Endodermal cell (in vitro differentiated cells): ENCODE data around the gene LRRC7. TPM values are rescaled to one million over a fixed set of nuclear protein-coding genes. Genes with fewer than 3 reads are reported as not detected.

Experiments
- DNase-seq: peaks from one replicate; pipeline ENCODE4 v3.0.0-alpha.2; 2017
- H3K27ac ChIP-seq: 2 replicates; pipeline ENCODE4 v1.5.1; 2013; ENCODE audit warnings: mild to moderate bottlenecking, low read depth, low read length, moderate library complexity
- H3K27me3 ChIP-seq: 2 replicates; pipeline ENCODE4 v1.6.1; 2013; ENCODE audit warnings: mild to moderate bottlenecking, low read length, moderate library complexity; ENCODE audit not compliant: insufficient read depth, control insufficient read depth, poor library complexity, severe bottlenecking
- H3K36me3 ChIP-seq: 2 replicates; pipeline ENCODE4 v1.7.0; 2013; ENCODE audit warnings: mild to moderate bottlenecking, low read length, moderate library complexity; ENCODE audit not compliant: control insufficient read depth, insufficient read depth
- H3K4me1 ChIP-seq: one replicate; pipeline ENCODE4 v1.7.0; 2013; ENCODE audit warnings: low read length; ENCODE audit not compliant: control insufficient read depth, insufficient read depth
- H3K4me3 ChIP-seq: 2 replicates; pipeline ENCODE4 v1.5.1; 2013; ENCODE audit warnings: mild to moderate bottlenecking, low read length, moderate library complexity
- H3K9ac ChIP-seq: 2 replicates; pipeline ENCODE4 v1.6.1; 2013; ENCODE audit warnings: mild to moderate bottlenecking, low read length, moderate library complexity; ENCODE audit not compliant: poor library complexity, severe bottlenecking; ENCODE audit errors: extremely low read depth
- H3K9me3 ChIP-seq: 2 replicates; pipeline ENCODE4 v1.6.1; 2013; ENCODE audit warnings: mild to moderate bottlenecking, low read length, moderate library complexity; ENCODE audit not compliant: control insufficient read depth
- H3K27ac Mint-ChIP-seq: 2 replicates; pipeline ENCODE4 v1.8.0; 2020; ENCODE audit warnings: mixed read lengths
- H3K27me3 Mint-ChIP-seq: 2 replicates; pipeline ENCODE4 v1.8.0; 2021; ENCODE audit warnings: mild to moderate bottlenecking, mixed read lengths; ENCODE audit not compliant: insufficient read depth
- H3K36me3 Mint-ChIP-seq: 2 replicates; pipeline ENCODE4 v1.8.0; 2020; ENCODE audit warnings: low read depth, mixed read lengths
- H3K4me1 Mint-ChIP-seq: 2 replicates; pipeline ENCODE4 v1.8.0; 2020; ENCODE audit warnings: mixed read lengths
- H3K4me3 Mint-ChIP-seq: 2 replicates; pipeline ENCODE4 v1.8.0; 2020; ENCODE audit warnings: mild to moderate bottlenecking, moderate library complexity, mixed read lengths
- H3K9me3 Mint-ChIP-seq: 2 replicates; pipeline ENCODE4 v1.8.0; 2020; ENCODE audit warnings: mild to moderate bottlenecking, mixed read lengths
- CTCF ChIP-seq: fragments of 200-600 bp; sonication (generic); conservative IDR thresholded peaks from 2 replicates; pipeline ENCODE4 v1.5.0; 2021; ENCODE audit warnings: antibody characterized with exemption, mild to moderate bottlenecking
- WGBS, 2 experiments: methylation state at CpG; one replicate each; pipeline versions ENCODE4 v1.1.5 to v1.1.7; 2013; ENCODE audit warnings: missing lambda C conversion rate in 2 of 2, mixed read lengths in 1 of 2; ENCODE audit not compliant: insufficient coverage in 1 of 2, insufficient read length in 1 of 2; 5-methylcytosine and 5-hydroxymethylcytosine counted together
- total RNA-seq, 2 donors: library from RNA; stranded (reverse); fragmentation: NEBNext Ultra II Directional in 1 of 2; extraction: Animal tissue kit (Norgen Biotek cat#: 25700) in 1 of 2; gene quantifications; 2 replicates in 1 of 2; 3 replicates in 1 of 2; pipeline ENCODE4 v1.2.1, GENCODE V29; 2021

LRRC7 gene
- total RNA-seq, 2 donors from 2014 or later: 1.4 to 2.2 TPM

- no peaks in the 10 kb centered on the region for H3K9me3 Mint-ChIP-seq
These were observed 32.9 kb upstream of the LRRC7 start for GRCh38 chr1:69534829-69535228.

GRCh38 chr1:69535490-69535889, 32.2 kb upstream of the LRRC7 start:
- no peak for TF ChIP-seq CTCF
- Mint-ChIP-seq H3K27me3 (no peaks in the 10 kb centered on the region), H3K36me3 (no peaks in the 10 kb centered on the region), H3K4me3 (no peak overlapping the region), H3K9me3 (no peaks in the 10 kb centered on the region), H3K4me1 (peaks cover 2% of the 10 kb centered on the region), H3K27ac (no peak overlapping the region)
- no peaks in the 10 kb centered on the region for H3K9me3 ChIP-seq
- H3K4me3 ChIP-seq: no peak overlapping the region
- H3K9ac ChIP-seq: no peak overlapping the region
- no peak overlapping the region for H3K27ac ChIP-seq
- DNase-seq: peak; percentile 58
- 83% methylated on average over 3 of the region's 3 CpGs; no CpG with 5 or more reads in 1 of the 2 experiments for WGBS, 2 experiments
- no peaks in the 10 kb centered on the region for H3K36me3 ChIP-seq
- H3K27me3 ChIP-seq: no peaks in the 10 kb centered on the region
- no peaks in the 10 kb centered on the region for H3K4me1 ChIP-seq

More at GRCh38 chr1:69534829-69535228, 32.9 kb upstream of the LRRC7 start:
- H3K9ac ChIP-seq: no peak overlapping the region
- H3K4me1 ChIP-seq: no peaks in the 10 kb centered on the region
- no peak overlapping the region for H3K27ac Mint-ChIP-seq
- H3K36me3 ChIP-seq: no peaks in the 10 kb centered on the region
- H3K27me3 ChIP-seq: no peaks in the 10 kb centered on the region
- no CpG with 5 or more reads among the region's 1 CpG for WGBS, 2 experiments
- no peaks in the 10 kb centered on the region for H3K36me3 Mint-ChIP-seq
- no peak for TF ChIP-seq CTCF
- no peaks in the 10 kb centered on the region for H3K27me3 Mint-ChIP-seq
- H3K4me3 ChIP-seq: no peak overlapping the region
- no peak for DNase-seq
- no peak overlapping the region for H3K27ac ChIP-seq
- H3K9me3 ChIP-seq: no peaks in the 10 kb centered on the region
- H3K4me3 Mint-ChIP-seq: no peak overlapping the region
- H3K4me1 Mint-ChIP-seq: peaks cover 2% of the 10 kb centered on the region

GRCh38 chr1:69540052-69540451, 27.7 kb upstream of the LRRC7 start:
- WGBS, 2 experiments: 85 to 86% methylated on average over 6 of the region's 6 CpGs
- TF ChIP-seq CTCF: no peak
- no peaks in the 10 kb centered on the region for H3K27me3 ChIP-seq
- Mint-ChIP-seq H3K4me3 (no peak overlapping the region), H3K9me3 (no peaks in the 10 kb centered on the region), H3K4me1 (peaks cover 2% of the 10 kb centered on the region), H3K27me3 (no peaks in the 10 kb centered on the region), H3K27ac (no peak overlapping the region), H3K36me3 (no peaks in the 10 kb centered on the region)
- no peak overlapping the region for H3K4me3 ChIP-seq
- no peaks in the 10 kb centered on the region for H3K4me1 ChIP-seq
- H3K36me3 ChIP-seq: no peaks in the 10 kb centered on the region
- H3K9ac ChIP-seq: no peak overlapping the region
- H3K27ac ChIP-seq: no peak overlapping the region
- no peak for DNase-seq
- no peaks in the 10 kb centered on the region for H3K9me3 ChIP-seq
